ENCODE measurements around the gene ADARB2.

Gene ADARB2

DNA sequence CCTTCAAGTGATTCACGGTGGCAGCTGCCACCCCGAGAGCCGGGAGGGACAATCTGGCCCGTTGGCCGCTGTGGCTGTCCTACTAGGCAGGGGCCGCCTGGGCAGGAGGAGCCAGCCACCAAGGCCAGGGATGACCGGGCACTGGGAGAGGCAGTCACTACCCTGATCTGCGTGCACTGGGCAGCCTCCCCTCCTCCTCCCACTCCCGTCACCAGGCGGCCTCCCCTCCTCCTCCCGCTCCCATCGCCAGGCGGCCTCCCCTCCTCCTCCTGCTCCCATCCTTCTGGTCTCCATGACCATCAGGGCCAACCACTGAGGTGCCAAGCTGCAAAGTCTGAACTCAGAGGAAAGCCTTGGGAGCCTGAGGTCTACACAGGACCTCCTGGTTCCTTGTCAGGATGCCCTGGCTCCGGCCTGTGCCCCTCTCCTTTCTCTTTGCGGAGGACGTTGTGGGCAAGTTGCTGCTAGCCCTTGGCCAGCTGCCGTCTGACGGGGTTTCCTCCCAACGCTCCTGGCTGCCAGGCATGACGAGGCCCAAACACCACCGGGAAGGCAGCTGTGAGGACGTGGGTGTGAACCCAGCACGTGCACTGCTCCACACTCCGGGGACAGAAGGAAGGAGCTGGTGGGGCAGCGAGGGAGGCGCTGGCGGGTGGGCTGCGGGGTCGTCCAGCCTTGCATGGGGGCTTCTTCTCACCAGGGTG is 550.0 kb downstream of the ADARB2 start:
- DNase-seq (ENCODE audit: extremely low read depth, low read depth): no peak

GRCh38 chr10:1186683-1186990 is 550.7 kb downstream of the ADARB2 start:
- no peak for DNase-seq (ENCODE audit: extremely low read depth, low read depth)
- TF ChIP-seq, protein P1, sequence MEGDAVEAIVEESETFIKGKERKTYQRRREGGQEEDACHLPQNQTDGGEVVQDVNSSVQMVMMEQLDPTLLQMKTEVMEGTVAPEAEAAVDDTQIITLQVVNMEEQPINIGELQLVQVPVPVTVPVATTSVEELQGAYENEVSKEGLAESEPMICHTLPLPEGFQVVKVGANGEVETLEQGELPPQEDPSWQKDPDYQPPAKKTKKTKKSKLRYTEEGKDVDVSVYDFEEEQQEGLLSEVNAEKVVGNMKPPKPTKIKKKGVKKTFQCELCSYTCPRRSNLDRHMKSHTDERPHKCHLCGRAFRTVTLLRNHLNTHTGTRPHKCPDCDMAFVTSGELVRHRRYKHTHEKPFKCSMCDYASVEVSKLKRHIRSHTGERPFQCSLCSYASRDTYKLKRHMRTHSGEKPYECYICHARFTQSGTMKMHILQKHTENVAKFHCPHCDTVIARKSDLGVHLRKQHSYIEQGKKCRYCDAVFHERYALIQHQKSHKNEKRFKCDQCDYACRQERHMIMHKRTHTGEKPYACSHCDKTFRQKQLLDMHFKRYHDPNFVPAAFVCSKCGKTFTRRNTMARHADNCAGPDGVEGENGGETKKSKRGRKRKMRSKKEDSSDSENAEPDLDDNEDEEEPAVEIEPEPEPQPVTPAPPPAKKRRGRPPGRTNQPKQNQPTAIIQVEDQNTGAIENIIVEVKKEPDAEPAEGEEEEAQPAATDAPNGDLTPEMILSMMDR (IDR thresholded peaks at IDR 0.05; ENCODE audit: low read depth, low read length): no peak

More for the DNA sequence above, 550.0 kb downstream of the ADARB2 start:
- TF ChIP-seq, protein P1 (IDR thresholded peaks at IDR 0.05; ENCODE audit: low read depth, low read length): no peak

GRCh38 chr10:1185911-1186682 is 551.2 kb downstream of the ADARB2 start:
- no peak for DNase-seq (ENCODE audit: extremely low read depth, low read depth)

DNA sequence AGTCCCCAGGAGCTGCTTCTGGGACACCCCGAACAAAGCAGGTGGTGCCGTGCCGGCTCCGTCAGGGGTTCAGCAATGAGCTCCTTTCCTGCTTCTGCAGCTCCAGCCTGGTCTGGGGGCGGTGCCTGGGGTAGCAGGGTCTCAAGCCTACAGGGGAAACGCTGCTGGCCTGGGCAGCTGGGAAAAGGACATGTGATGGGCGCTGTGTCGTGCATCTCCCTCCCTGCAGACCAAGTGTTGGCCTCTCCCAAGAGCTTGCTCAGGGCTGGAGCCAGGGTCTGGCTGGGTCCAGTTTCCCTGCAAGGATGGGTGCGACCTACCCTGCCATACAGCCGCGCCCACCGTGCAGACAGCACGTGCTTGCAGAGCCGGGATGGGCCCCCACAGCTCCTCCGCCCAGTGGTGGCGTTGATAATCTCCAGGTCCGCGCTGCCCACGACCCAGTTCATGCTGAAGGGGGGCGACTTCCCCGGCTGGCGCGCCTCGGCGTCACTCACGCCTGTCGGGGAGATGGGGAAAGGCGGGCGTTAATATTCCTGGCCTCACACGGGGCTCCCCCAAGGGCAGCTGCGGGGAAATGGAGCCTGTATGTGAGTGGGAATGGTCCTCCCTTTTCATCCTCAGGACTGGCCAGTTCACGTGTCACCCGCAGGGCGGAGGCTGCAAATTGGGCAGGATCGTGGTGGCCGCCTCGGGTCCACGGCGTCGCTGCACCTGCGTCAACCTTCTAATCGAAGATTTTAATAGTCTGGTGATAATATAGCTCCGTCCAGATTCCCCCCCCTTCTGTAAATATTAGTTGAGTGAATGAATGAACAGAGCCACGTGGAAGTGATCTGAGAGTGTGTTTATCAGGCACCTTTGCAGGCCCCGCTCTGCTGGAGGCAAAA is 552.5 kb downstream of the ADARB2 start:
- TF ChIP-seq, protein P1 (IDR thresholded peaks at IDR 0.05; ENCODE audit: low read depth, low read length): no peak
- DNase-seq (ENCODE audit: extremely low read depth, low read depth): no peak

More at GRCh38 chr10:1185911-1186682, 551.2 kb downstream of the ADARB2 start:
- TF ChIP-seq, protein P1 (IDR thresholded peaks at IDR 0.05; ENCODE audit: low read depth, low read length): no peak

- TF ChIP-seq, protein P1 (IDR thresholded peaks at IDR 0.05; ENCODE audit: low read depth, low read length): no peak
- no peak for DNase-seq (ENCODE audit: extremely low read depth, low read depth)
Measured at GRCh38 chr10:1183701-1184100, 553.6 kb downstream of the ADARB2 start.

DNA sequence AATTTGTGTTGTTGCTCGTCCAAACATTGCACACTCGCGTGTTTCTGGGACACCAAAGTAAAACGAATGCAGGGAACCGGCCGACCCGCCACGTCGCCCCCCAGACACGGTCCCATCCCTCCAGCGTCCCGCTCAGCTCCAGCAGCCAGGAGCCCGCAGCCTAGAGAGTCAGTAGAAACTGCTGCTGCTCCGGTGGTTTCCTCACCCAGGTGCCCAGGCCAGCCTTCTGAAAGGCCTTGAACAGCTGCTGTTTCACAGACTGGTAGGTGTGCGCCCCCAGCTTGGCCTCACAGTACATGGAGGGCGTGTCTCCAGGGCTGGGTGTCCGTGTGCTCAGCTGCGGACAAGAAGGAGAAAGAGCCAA is 554.3 kb downstream of the ADARB2 start:
- no peak for DNase-seq (ENCODE audit: extremely low read depth, low read depth)

More for the DNA sequence above, 554.3 kb downstream of the ADARB2 start:
- TF ChIP-seq, protein P1 (IDR thresholded peaks at IDR 0.05; ENCODE audit: low read depth, low read length): no peak
